Uterus (tissue), 2 donors: Measurements from ENCODE around the gene CENPX.

Experiments
- POLR2A ChIP-seq, 2 donors: fragments of 450-650 bp; IDR thresholded peaks; one replicate each; pipeline ENCODE4 v1.6.1; 2016; ENCODE audit warnings: antibody characterized with exemption in 2 of 2, mild to moderate bottlenecking in 1 of 2, moderate library complexity in 1 of 2
- TF ChIP-seq, protein P1 (sequence below), 4 experiments: fragments of 200-600 bp in 2 of 4; fragments of 450-650 bp in 2 of 4; sonication (generic) in 2 of 4; IDR thresholded peaks; one replicate each; pipeline ENCODE4 v1.5.1; 2016 to 2019; ENCODE audit warnings: antibody characterized with exemption in 4 of 4, mild to moderate bottlenecking in 2 of 4, moderate library complexity in 1 of 4

DNA sequence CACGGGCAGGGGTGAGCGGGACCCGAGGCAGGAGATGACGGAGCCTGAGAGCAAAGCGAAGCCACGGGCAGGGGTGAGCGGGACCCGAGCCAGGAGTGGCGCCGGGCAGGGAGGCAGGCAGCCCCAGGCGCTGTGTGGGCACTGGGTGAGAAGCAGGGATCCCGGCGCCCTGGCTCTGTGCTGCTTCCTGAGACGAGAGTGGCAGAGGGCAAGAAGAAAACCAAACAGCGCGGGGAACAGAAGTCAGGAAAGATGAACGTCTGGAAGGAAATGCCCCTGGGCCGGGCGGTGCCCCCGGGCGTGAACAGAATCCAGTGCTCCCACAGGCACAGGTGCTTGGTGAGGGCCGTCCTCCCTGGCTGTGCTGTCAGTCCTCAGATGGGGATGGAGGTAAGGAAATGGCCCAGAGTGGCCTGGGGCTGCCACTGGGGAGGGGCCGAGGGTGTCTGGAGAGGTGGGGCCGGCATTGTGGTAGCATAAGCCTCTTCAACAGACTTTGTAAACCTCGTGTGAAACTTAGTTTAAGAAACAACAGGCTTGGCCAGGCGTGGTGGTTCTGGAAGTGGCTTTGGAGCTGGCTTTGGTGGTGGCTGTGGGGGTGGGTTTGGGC, 35.4 kb downstream of the CENPX start:
- TF ChIP-seq, protein P1, sequence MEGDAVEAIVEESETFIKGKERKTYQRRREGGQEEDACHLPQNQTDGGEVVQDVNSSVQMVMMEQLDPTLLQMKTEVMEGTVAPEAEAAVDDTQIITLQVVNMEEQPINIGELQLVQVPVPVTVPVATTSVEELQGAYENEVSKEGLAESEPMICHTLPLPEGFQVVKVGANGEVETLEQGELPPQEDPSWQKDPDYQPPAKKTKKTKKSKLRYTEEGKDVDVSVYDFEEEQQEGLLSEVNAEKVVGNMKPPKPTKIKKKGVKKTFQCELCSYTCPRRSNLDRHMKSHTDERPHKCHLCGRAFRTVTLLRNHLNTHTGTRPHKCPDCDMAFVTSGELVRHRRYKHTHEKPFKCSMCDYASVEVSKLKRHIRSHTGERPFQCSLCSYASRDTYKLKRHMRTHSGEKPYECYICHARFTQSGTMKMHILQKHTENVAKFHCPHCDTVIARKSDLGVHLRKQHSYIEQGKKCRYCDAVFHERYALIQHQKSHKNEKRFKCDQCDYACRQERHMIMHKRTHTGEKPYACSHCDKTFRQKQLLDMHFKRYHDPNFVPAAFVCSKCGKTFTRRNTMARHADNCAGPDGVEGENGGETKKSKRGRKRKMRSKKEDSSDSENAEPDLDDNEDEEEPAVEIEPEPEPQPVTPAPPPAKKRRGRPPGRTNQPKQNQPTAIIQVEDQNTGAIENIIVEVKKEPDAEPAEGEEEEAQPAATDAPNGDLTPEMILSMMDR (IDR thresholded peaks at IDR 0.05) = no peak
- TF ChIP-seq POLR2A (IDR thresholded peaks at IDR 0.05) = no peak
